A549 (cell line): ENCODE data around the gene LATS1.

Experiments
- POLR2A ChIP-seq: IDR thresholded peaks from 2 replicates; pipeline ENCODE4 v1.6.1; 2012; ENCODE audit warnings: mild to moderate bottlenecking, low read length
- TF ChIP-seq, protein P1 (sequence below): fragments of >200 bp; sonication (Bioruptor Twin); formaldehyde crosslinking; IDR thresholded peaks from 3 replicates; pipeline ENCODE4 v1.5.1; 2016

DNA sequence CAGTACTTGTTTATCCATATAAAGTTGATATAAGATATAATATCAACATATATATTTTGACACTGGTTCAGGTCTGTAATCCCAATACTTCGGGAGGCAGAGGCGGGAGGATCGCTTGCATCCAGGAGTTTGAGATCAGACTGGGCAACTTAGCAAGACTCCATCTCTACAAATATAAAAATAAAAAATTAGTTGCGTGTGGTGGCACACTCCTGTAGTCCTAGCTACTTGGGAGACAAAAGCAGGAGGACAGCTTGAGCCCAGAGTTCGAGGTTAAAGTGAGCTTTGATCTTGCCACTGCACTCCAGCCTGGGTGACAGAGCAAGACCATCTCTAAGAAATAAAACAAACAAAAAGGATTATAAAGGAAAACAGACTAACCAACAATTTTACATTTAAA lies 60.5 kb downstream of the LATS1 start:
- no peak for TF ChIP-seq POLR2A
- TF ChIP-seq, protein P1, sequence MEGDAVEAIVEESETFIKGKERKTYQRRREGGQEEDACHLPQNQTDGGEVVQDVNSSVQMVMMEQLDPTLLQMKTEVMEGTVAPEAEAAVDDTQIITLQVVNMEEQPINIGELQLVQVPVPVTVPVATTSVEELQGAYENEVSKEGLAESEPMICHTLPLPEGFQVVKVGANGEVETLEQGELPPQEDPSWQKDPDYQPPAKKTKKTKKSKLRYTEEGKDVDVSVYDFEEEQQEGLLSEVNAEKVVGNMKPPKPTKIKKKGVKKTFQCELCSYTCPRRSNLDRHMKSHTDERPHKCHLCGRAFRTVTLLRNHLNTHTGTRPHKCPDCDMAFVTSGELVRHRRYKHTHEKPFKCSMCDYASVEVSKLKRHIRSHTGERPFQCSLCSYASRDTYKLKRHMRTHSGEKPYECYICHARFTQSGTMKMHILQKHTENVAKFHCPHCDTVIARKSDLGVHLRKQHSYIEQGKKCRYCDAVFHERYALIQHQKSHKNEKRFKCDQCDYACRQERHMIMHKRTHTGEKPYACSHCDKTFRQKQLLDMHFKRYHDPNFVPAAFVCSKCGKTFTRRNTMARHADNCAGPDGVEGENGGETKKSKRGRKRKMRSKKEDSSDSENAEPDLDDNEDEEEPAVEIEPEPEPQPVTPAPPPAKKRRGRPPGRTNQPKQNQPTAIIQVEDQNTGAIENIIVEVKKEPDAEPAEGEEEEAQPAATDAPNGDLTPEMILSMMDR, result no peak
